Measurements from ENCODE around the gene TMPRSS6. TPM values are rescaled to one million over a fixed set of nuclear protein-coding genes. Genes with fewer than 3 reads are reported as not detected.

TMPRSS6 gene
- total RNA-seq, 1 donor from 2014 or later: not detected

- intact Hi-C loops (cut with DNase I): no loop called here
- H3K9me3 ChIP-seq: no peaks in the 10 kb centered on the region
- DNase-seq (ENCODE audit: extremely low spot score in 2 of 2): no peak
- TF ChIP-seq POLR2A (IDR thresholded peaks at IDR 0.05): no peak
- TF ChIP-seq, protein P1, sequence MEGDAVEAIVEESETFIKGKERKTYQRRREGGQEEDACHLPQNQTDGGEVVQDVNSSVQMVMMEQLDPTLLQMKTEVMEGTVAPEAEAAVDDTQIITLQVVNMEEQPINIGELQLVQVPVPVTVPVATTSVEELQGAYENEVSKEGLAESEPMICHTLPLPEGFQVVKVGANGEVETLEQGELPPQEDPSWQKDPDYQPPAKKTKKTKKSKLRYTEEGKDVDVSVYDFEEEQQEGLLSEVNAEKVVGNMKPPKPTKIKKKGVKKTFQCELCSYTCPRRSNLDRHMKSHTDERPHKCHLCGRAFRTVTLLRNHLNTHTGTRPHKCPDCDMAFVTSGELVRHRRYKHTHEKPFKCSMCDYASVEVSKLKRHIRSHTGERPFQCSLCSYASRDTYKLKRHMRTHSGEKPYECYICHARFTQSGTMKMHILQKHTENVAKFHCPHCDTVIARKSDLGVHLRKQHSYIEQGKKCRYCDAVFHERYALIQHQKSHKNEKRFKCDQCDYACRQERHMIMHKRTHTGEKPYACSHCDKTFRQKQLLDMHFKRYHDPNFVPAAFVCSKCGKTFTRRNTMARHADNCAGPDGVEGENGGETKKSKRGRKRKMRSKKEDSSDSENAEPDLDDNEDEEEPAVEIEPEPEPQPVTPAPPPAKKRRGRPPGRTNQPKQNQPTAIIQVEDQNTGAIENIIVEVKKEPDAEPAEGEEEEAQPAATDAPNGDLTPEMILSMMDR (IDR thresholded peaks at IDR 0.05): no peak
- TF ChIP-seq POLR2AphosphoS5 (IDR thresholded peaks at IDR 0.05; ENCODE audit: insufficient read depth in 1 of 2, low read depth in 1 of 2): no peak
- no peaks in the 10 kb centered on the region for H3K36me3 ChIP-seq
- no peaks in the 10 kb centered on the region for H3K4me1 ChIP-seq
- no peak overlapping the region for H3K27ac ChIP-seq
- H3K27me3 ChIP-seq: no peaks in the 10 kb centered on the region
- no peak overlapping the region for H3K4me3 ChIP-seq
Observed at GRCh38 chr22:37155971-37156370, 46.5 kb upstream of the TMPRSS6 start.

DNA sequence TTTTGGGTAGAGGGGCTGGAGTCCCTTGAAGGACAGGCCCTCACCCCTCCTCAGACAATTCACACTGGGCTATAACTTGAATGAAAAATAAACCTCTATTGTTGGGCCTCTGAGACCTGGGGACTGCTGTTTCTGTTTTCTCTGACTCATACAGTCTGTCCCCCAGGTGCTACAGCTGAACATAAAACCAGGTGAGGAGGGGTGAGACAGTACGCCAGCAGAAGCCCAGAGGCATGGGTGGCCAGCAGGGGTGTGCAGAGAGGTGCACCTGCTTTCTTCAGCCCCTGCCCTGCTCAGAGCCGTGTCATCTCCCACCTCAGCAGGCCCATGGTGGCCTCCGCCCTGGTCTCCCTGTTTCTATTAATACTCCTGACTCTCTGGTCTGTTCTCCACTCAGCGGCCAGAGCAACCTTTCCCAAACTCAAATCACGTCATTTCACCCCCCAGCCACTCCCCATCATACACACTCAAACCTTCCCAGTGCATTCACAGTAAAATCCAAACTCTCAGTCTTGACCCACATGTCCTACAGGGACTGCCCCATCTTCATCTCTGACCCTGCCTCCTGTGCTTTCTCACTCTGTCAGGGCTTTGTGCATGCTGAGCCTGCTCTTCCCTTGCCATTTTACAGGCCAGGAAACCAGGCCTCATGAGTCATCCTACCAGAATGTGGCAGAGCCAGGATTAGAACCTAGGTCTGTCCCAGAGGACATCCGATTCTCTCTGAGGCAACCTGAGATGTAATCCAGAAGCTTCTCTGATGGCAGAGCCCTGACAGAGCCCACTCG, 45.6 kb upstream of the TMPRSS6 start:
- no peak for DNase-seq (ENCODE audit: extremely low spot score in 2 of 2)
- Histone ChIP-seq H3K27ac (no peak overlapping the region), H3K4me3 (no peak overlapping the region), H3K36me3 (no peaks in the 10 kb centered on the region), H3K9me3 (no peaks in the 10 kb centered on the region), H3K4me1 (no peaks in the 10 kb centered on the region), H3K27me3 (no peaks in the 10 kb centered on the region)
- no peak for TF ChIP-seq POLR2AphosphoS5 (IDR thresholded peaks at IDR 0.05; ENCODE audit: insufficient read depth in 1 of 2, low read depth in 1 of 2)
- TF ChIP-seq, protein P1 (IDR thresholded peaks at IDR 0.05): no peak
- no peak for TF ChIP-seq POLR2A (IDR thresholded peaks at IDR 0.05)
- intact Hi-C loops (cut with DNase I): no loop called here

DNA sequence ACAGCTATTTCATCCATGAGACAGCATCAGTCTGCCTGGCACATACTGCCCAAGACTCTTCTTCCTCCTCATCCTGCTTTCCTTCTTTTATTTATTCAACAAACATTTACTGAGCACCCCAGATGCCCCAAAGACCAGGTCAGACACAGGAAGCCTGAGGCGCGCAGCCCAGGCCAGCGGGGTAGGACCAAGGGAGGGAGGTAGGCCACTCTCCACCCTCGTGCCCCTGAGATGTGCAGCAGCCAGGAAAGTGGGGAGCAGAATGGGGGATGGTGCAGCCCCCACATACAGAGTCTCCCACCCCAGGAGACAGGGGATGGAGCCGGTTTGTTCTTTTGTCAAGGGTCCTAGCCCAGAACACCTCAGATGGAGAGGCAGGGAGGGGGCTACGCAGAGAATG, 44.4 kb upstream of the TMPRSS6 start:
- Histone ChIP-seq H3K27ac (no peak overlapping the region), H3K4me1 (no peaks in the 10 kb centered on the region), H3K4me3 (no peak overlapping the region), H3K36me3 (no peaks in the 10 kb centered on the region), H3K27me3 (no peaks in the 10 kb centered on the region), H3K9me3 (no peaks in the 10 kb centered on the region)
- intact Hi-C loops (cut with DNase I): no loop called here
- DNase-seq (ENCODE audit: extremely low spot score in 2 of 2): no peak
- TF ChIP-seq, protein P1 (IDR thresholded peaks at IDR 0.05): no peak

GRCh38 chr22:37151401-37151800, 41.9 kb upstream of the TMPRSS6 start:
- Histone ChIP-seq H3K4me1 (peaks cover 4% of the 10 kb centered on the region), H3K36me3 (no peaks in the 10 kb centered on the region)
- TF ChIP-seq POLR2AphosphoS5 (IDR thresholded peaks at IDR 0.05; ENCODE audit: insufficient read depth in 1 of 2, low read depth in 1 of 2) (no peak), POLR2A (IDR thresholded peaks at IDR 0.05) (no peak)
- TF ChIP-seq, protein P1 (IDR thresholded peaks at IDR 0.05): no peak

GRCh38 chr22:37150701-37151100, 41.2 kb upstream of the TMPRSS6 start:
- no peaks in the 10 kb centered on the region for H3K9me3 ChIP-seq
- TF ChIP-seq, protein P1 (IDR thresholded peaks at IDR 0.05): no peak
- TF ChIP-seq POLR2A (IDR thresholded peaks at IDR 0.05): no peak
- TF ChIP-seq POLR2AphosphoS5 (IDR thresholded peaks at IDR 0.05; ENCODE audit: insufficient read depth in 1 of 2, low read depth in 1 of 2): no peak
- no peak overlapping the region for H3K4me3 ChIP-seq
- intact Hi-C loops (cut with DNase I): no loop called here
- no peak for DNase-seq (ENCODE audit: extremely low spot score in 2 of 2)
- H3K36me3 ChIP-seq: no peaks in the 10 kb centered on the region
- H3K27me3 ChIP-seq: no peaks in the 10 kb centered on the region
- H3K27ac ChIP-seq: no peak overlapping the region
- peaks cover 9% of the 10 kb centered on the region for H3K4me1 ChIP-seq

More at GRCh38 chr22:37151401-37151800, 41.9 kb upstream of the TMPRSS6 start:
- H3K9me3 ChIP-seq: no peaks in the 10 kb centered on the region
- H3K4me3 ChIP-seq: no peak overlapping the region
- no peak overlapping the region for H3K27ac ChIP-seq
- no peak for DNase-seq (ENCODE audit: extremely low spot score in 2 of 2)
- H3K27me3 ChIP-seq: no peaks in the 10 kb centered on the region
- intact Hi-C loops (cut with DNase I): no loop called here
